Chondrocyte (in vitro differentiated cells): ENCODE results near the gene TFEC. TPM values are rescaled to one million over a fixed set of nuclear protein-coding genes. Genes with fewer than 3 reads are reported as not detected.

ENCODE experiments used
- DNase-seq: peaks from one replicate; pipeline ENCODE4 v3.0.0; 2021; ENCODE audit warnings: mixed read lengths, low spot score
- H3K27ac Mint-ChIP-seq: one replicate; pipeline ENCODE4 v1.8.0; 2021; ENCODE audit warnings: mild to moderate bottlenecking, moderate library complexity, mixed read lengths; ENCODE audit not compliant: unreplicated experiment
- H3K27me3 Mint-ChIP-seq: 2 replicates; pipeline ENCODE4 v1.8.0; 2021; ENCODE audit warnings: low read depth, mixed read lengths
- H3K36me3 Mint-ChIP-seq: 2 replicates; pipeline ENCODE4 v1.8.0; 2021; ENCODE audit warnings: low read depth, mixed read lengths
- H3K4me1 Mint-ChIP-seq: 2 replicates; pipeline ENCODE4 v1.8.0; 2021; ENCODE audit warnings: low read depth, mild to moderate bottlenecking, mixed read lengths
- H3K4me3 Mint-ChIP-seq: one replicate; pipeline ENCODE4 v1.8.0; 2021; ENCODE audit warnings: mild to moderate bottlenecking, moderate library complexity, mixed read lengths; ENCODE audit not compliant: unreplicated experiment
- H3K9me3 Mint-ChIP-seq: 2 replicates; pipeline ENCODE4 v1.8.0; 2021; ENCODE audit warnings: low read depth, mixed read lengths
- total RNA-seq: library from RNA; stranded (reverse); gene quantifications from 3 replicates; pipeline ENCODE4 v1.2.1, GENCODE V29; 2021
- TF ChIP-seq, protein P1 (sequence below): fragments of 200-600 bp; sonication (generic); IDR thresholded peaks from 2 replicates; pipeline ENCODE4 v1.5.0; 2021; ENCODE audit warnings: antibody characterized with exemption, mild to moderate bottlenecking, moderate library complexity

The TFEC gene
- total RNA-seq, 1 donor from 2014 or later, result 0.17 TPM

DNA sequence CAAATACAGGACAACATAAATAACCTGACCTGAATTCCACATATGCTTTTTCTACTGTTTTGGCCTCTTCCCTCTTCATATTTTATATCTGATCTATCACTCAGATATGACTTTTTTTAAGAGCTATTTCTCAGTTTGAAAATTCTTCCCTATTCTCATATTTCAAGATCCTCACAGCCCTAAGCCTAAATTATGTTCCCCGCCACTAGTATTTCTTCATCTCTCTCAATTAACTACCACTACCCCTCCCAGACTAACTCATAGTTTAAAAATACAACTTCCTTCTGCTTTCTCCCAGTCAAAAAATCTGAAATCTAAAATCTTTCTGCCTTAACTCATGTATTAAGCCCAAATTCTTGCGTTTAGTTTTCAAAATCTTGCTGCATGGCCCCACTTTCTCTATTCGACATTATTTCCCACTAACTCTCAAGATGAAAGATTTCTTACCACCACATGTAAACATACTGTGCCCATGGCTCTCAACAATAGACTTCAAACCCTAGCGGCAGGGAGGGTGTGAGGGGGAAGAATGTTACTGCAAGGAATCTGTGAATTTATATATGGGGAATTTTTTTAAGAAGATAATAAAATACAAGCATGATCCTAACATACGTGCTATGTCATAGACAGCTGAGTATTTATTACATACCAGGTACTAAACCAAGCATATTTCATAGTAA is 64.6 kb downstream of the TFEC start:
- Mint-ChIP-seq H3K9me3 (no peaks in the 10 kb centered on the region), H3K27ac (no peak overlapping the region), H3K4me1 (peaks cover 13% of the 10 kb centered on the region), H3K4me3 (no peak overlapping the region), H3K36me3 (no peaks in the 10 kb centered on the region), H3K27me3 (no peaks in the 10 kb centered on the region)
- no peak for DNase-seq
- TF ChIP-seq, protein P1, sequence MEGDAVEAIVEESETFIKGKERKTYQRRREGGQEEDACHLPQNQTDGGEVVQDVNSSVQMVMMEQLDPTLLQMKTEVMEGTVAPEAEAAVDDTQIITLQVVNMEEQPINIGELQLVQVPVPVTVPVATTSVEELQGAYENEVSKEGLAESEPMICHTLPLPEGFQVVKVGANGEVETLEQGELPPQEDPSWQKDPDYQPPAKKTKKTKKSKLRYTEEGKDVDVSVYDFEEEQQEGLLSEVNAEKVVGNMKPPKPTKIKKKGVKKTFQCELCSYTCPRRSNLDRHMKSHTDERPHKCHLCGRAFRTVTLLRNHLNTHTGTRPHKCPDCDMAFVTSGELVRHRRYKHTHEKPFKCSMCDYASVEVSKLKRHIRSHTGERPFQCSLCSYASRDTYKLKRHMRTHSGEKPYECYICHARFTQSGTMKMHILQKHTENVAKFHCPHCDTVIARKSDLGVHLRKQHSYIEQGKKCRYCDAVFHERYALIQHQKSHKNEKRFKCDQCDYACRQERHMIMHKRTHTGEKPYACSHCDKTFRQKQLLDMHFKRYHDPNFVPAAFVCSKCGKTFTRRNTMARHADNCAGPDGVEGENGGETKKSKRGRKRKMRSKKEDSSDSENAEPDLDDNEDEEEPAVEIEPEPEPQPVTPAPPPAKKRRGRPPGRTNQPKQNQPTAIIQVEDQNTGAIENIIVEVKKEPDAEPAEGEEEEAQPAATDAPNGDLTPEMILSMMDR, result no peak

DNA sequence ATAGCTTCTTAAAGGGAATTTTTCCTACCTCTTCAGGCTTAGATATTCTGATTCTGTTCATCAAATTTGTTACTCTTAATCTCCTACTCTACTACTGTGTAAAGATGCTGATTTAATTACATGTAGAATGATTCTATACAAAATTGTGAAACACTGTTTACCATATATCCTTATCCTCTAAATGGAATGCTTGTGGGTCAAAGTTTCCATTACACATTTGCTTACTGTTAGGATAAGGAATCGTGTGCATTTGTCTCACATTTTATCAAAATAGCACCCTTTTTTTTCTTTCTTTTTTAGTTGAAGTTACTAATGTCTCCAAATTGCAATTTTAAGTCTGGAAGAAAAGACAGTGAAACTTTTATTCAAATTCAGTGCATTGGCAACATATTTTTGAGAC is 65.3 kb downstream of the TFEC start:
- no peaks in the 10 kb centered on the region for H3K27me3 Mint-ChIP-seq
- no peaks in the 10 kb centered on the region for H3K36me3 Mint-ChIP-seq
- H3K9me3 Mint-ChIP-seq, result peaks cover 6% of the 10 kb centered on the region
- H3K27ac Mint-ChIP-seq, result no peak overlapping the region
- H3K4me3 Mint-ChIP-seq, result no peak overlapping the region
- H3K4me1 Mint-ChIP-seq, result peaks cover 13% of the 10 kb centered on the region
- TF ChIP-seq, protein P1, result no peak
- DNase-seq, result no peak

- Mint-ChIP-seq H3K4me3 (no peak overlapping the region), H3K36me3 (no peaks in the 10 kb centered on the region), H3K4me1 (peaks cover 13% of the 10 kb centered on the region), H3K27ac (no peak overlapping the region), H3K9me3 (peaks cover 6% of the 10 kb centered on the region), H3K27me3 (no peaks in the 10 kb centered on the region)
- TF ChIP-seq, protein P1, result no peak
- DNase-seq, result no peak
Observed at GRCh38 chr7:115964799-115965198, 65.8 kb downstream of the TFEC start.

GRCh38 chr7:115962340-115962739 is 68.2 kb downstream of the TFEC start:
- Mint-ChIP-seq H3K36me3 (peaks cover 3% of the 10 kb centered on the region), H3K27me3 (no peaks in the 10 kb centered on the region), H3K4me1 (peaks cover 13% of the 10 kb centered on the region), H3K27ac (no peak overlapping the region), H3K9me3 (peaks cover 11% of the 10 kb centered on the region), H3K4me3 (no peak overlapping the region)
- DNase-seq, result no peak
- TF ChIP-seq, protein P1, result no peak

DNA sequence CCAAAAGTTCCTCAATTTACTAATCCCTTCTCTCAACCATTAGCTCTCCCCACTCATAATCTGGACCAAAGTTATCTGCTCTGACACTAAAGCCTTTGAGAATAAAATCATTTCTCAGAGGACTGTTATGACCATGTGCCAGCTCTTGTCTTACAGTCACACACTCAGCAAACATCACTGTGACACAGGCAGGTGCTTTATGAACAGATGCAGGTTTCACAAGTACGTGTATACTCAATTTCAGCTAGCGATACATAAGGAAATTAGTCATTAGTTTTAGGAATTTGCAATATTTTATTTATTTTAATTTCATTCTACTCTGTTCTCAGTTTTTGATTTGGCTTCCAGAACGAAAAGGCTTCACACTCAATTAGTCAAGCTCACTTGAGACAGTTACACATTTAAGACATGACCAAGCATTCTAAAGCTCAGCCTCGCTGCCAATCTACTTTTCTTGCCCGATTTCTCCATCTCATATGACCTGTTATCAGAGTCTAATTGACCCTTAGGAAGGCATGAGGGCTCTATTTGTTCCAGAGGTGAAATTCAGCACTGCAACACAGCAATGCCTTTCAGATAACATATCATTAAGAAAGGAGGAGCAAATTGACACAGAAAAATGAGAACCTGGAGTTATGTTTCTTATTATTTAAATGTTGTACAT is 76.8 kb downstream of the TFEC start:
- H3K4me3 Mint-ChIP-seq, result no peak overlapping the region
- no peaks in the 10 kb centered on the region for H3K27me3 Mint-ChIP-seq
- H3K27ac Mint-ChIP-seq, result no peak overlapping the region
- DNase-seq, result no peak
- no peaks in the 10 kb centered on the region for H3K4me1 Mint-ChIP-seq
- H3K9me3 Mint-ChIP-seq, result no peaks in the 10 kb centered on the region
- H3K36me3 Mint-ChIP-seq, result no peaks in the 10 kb centered on the region
- TF ChIP-seq, protein P1, result no peak
